ENCODE results near the gene UROC1. TPM values are rescaled to one million over a fixed set of nuclear protein-coding genes. Genes with fewer than 3 reads are reported as not detected.

Gene UROC1
- total RNA-seq, 2 experiments from 2014 or later, result not detected

DNA sequence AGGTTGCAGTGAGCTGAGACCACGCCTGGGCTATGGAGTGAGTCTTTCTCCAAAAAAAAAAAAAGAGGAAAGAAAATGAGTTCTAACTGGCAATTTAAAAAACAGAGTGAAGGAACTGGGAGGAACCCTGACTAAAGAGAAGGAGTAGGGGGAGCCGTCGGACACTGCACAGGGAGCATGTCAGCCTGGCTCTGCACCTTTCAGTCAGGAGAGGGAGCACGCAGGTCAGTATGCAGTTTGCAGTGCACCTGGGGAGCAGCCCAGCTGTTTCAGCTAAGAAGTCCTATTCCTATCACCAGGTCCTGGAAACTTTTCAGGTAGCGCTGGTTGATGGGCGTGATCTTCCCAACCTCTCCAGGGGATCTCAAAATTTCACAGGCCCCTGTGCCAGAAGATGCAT, 27.0 kb downstream of the UROC1 start:
- Histone ChIP-seq H3K27me3 (ENCODE audit: control insufficient read depth in 1 of 2, insufficient read depth in 2 of 2, low read length in 2 of 2) (no peaks in the 10 kb centered on the region), H3K27ac (ENCODE audit: low read depth in 1 of 2, low read length in 2 of 2) (no peak overlapping the region), H3K9me3 (ENCODE audit: control insufficient read depth in 1 of 2, insufficient read depth in 1 of 2, low read length in 2 of 2) (no peaks in the 10 kb centered on the region), H3K36me3 (ENCODE audit: insufficient read depth, low read length) (no peaks in the 10 kb centered on the region), H3K4me3 (ENCODE audit: low read length) (no peak overlapping the region), H3K4me1 (ENCODE audit: insufficient read depth, low read length) (peaks cover 13% of the 10 kb centered on the region)
- Mint-ChIP-seq H3K27ac (no peak overlapping the region), H3K4me1 (ENCODE audit: low read depth) (peaks cover 22% of the 10 kb centered on the region), H3K4me3 (no peak overlapping the region), H3K27me3 (no peaks in the 10 kb centered on the region), H3K9me3 (no peaks in the 10 kb centered on the region), H3K36me3 (ENCODE audit: low read depth) (no peaks in the 10 kb centered on the region)
- TF ChIP-seq, protein P1, sequence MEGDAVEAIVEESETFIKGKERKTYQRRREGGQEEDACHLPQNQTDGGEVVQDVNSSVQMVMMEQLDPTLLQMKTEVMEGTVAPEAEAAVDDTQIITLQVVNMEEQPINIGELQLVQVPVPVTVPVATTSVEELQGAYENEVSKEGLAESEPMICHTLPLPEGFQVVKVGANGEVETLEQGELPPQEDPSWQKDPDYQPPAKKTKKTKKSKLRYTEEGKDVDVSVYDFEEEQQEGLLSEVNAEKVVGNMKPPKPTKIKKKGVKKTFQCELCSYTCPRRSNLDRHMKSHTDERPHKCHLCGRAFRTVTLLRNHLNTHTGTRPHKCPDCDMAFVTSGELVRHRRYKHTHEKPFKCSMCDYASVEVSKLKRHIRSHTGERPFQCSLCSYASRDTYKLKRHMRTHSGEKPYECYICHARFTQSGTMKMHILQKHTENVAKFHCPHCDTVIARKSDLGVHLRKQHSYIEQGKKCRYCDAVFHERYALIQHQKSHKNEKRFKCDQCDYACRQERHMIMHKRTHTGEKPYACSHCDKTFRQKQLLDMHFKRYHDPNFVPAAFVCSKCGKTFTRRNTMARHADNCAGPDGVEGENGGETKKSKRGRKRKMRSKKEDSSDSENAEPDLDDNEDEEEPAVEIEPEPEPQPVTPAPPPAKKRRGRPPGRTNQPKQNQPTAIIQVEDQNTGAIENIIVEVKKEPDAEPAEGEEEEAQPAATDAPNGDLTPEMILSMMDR (IDR thresholded peaks at IDR 0.05), result no peak
- no peak for ATAC-seq (ENCODE audit: poor library complexity)
- DNase-seq, result no peak
- intact Hi-C loops (cut with DNase I, micrococcal nuclease), result no loop called here
- ChIA-PET CTCF (no interaction called here), POLR2A (no interaction called here)

DNA sequence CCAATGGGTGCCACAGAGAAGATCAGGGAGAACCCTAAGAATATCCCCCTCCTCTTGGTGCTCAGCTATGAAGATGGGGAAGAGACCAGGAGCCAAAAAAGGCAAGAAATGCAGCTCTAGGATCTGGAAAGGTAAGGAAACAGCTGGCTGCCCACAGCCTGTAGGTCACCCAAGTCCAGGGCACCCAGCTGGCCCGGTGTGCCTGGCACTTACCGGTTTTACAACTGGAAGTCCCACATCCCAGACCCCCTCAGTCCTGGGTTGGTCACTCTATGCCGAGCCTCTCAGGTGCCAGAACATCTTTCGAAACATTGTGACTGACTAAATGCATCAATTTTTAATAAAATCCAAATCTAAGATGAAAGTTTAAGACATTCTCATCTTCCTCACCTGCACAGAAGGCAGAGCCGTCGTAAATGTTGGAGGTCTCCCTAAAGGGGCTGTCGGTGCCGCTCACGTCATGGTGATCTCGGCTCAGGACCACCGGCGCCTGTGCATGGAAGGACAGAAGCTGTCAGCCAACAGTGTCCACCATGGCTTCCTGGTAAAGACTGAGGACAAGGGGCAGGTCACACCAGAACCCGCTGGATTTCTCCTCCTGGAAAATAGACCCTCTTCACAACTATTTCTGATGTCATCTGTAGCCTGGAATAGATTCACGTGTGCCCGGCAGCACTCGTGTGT, 28.5 kb downstream of the UROC1 start:
- ChIA-PET CTCF (no interaction called here), POLR2A (no interaction called here)
- intact Hi-C loops (cut with DNase I, micrococcal nuclease), result no loop called here
- TF ChIP-seq, protein P1 (IDR thresholded peaks at IDR 0.05), result no peak
- H3K9me3 Mint-ChIP-seq, result no peaks in the 10 kb centered on the region
- no peaks in the 10 kb centered on the region for H3K36me3 Mint-ChIP-seq (ENCODE audit: low read depth)
- Histone ChIP-seq H3K36me3 (ENCODE audit: insufficient read depth, low read length) (no peaks in the 10 kb centered on the region), H3K27ac (ENCODE audit: low read depth in 1 of 2, low read length in 2 of 2) (no peak overlapping the region), H3K4me1 (ENCODE audit: insufficient read depth, low read length) (peaks cover 13% of the 10 kb centered on the region), H3K9me3 (ENCODE audit: control insufficient read depth in 1 of 2, insufficient read depth in 1 of 2, low read length in 2 of 2) (no peaks in the 10 kb centered on the region), H3K27me3 (ENCODE audit: control insufficient read depth in 1 of 2, insufficient read depth in 2 of 2, low read length in 2 of 2) (no peaks in the 10 kb centered on the region), H3K4me3 (ENCODE audit: low read length) (no peak overlapping the region)
- DNase-seq, result no peak
- H3K4me3 Mint-ChIP-seq, result no peak overlapping the region
- H3K27ac Mint-ChIP-seq, result no peak overlapping the region
- H3K27me3 Mint-ChIP-seq, result no peaks in the 10 kb centered on the region
- H3K4me1 Mint-ChIP-seq (ENCODE audit: low read depth), result peaks cover 18% of the 10 kb centered on the region
- ATAC-seq (ENCODE audit: poor library complexity), result no peak

DNA sequence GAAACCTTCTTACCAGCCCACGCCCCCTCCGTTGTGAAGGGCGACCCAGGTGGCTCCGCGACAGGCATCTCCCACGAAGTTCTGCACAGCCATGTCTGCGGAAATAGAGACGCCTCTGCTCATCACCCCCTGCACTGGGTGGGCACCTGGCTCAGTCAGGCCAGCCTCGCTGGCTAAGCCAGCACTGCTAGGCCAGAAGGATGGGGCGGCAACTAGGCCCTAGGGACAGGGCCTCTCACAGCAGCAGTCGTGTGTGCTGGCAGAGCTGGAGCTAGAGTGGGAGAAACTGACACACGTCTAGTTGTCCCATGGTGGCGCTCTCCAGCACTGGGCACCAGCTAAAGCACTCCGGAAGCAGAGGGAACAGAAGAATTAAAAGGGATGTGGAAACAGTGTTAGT, 29.4 kb downstream of the UROC1 start:
- DNase-seq (no peak), ATAC-seq (ENCODE audit: poor library complexity) (no peak)
- H3K4me1 Mint-ChIP-seq (ENCODE audit: low read depth), result peaks cover 12% of the 10 kb centered on the region
- no peak overlapping the region for H3K4me3 Mint-ChIP-seq
- CTCF ChIA-PET, result no interaction called here
- POLR2A ChIA-PET, result no interaction called here
- Histone ChIP-seq H3K4me1 (ENCODE audit: insufficient read depth, low read length) (peaks cover 13% of the 10 kb centered on the region), H3K27ac (ENCODE audit: low read depth in 1 of 2, low read length in 2 of 2) (no peak overlapping the region), H3K9me3 (ENCODE audit: control insufficient read depth in 1 of 2, insufficient read depth in 1 of 2, low read length in 2 of 2) (no peaks in the 10 kb centered on the region), H3K36me3 (ENCODE audit: insufficient read depth, low read length) (no peaks in the 10 kb centered on the region), H3K4me3 (ENCODE audit: low read length) (no peak overlapping the region), H3K27me3 (ENCODE audit: control insufficient read depth in 1 of 2, insufficient read depth in 2 of 2, low read length in 2 of 2) (no peaks in the 10 kb centered on the region)
- no peaks in the 10 kb centered on the region for H3K9me3 Mint-ChIP-seq
- no peaks in the 10 kb centered on the region for H3K36me3 Mint-ChIP-seq (ENCODE audit: low read depth)
- H3K27ac Mint-ChIP-seq, result no peak overlapping the region
- TF ChIP-seq, protein P1 (IDR thresholded peaks at IDR 0.05), result no peak
- intact Hi-C loops (cut with DNase I, micrococcal nuclease), result no loop called here
- H3K27me3 Mint-ChIP-seq, result no peaks in the 10 kb centered on the region

Measured in CD4-positive, alpha-beta T cell (primary cell).